Activated CD8-positive, alpha-beta memory T cell treated with anti-CD3 and anti-CD28 coated beads, Interleukin-2, amount 50 U/mL, for 48 hours (primary cell): Measurements from ENCODE around the gene TGM3.
A peak's percentile ranks its signal among the peaks of the same experiment; 100 is the strongest.

Source experiments
- DNase-seq: peaks from one replicate; pipeline ENCODE4 v3.0.0-alpha.2; 2020

Gene TGM3

DNA sequence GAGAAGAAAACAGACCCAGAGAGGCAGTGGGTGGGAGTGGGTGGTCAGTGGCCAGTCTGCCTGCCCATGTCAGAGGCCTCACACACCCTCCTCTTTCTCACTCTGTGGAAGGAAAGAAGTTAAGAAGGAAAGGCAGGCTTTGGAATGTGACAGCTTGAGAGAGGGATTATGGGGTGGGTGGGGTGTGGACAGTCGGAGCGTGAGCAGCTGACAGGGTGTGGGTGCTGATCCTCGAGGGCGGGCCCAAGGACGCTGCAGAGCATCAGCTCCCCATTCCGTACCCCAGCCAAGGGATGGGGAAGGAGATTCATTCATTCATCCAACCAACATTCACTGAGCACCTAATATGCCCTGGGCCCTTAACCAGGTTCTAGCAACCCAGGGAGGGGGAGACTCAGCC lies 89.7 kb downstream of the TGM3 start:
- DNase-seq: peak; percentile 22

- no peak for DNase-seq
Measured at GRCh38 chr20:2386516-2387179, 90.8 kb downstream of the TGM3 start.

DNA sequence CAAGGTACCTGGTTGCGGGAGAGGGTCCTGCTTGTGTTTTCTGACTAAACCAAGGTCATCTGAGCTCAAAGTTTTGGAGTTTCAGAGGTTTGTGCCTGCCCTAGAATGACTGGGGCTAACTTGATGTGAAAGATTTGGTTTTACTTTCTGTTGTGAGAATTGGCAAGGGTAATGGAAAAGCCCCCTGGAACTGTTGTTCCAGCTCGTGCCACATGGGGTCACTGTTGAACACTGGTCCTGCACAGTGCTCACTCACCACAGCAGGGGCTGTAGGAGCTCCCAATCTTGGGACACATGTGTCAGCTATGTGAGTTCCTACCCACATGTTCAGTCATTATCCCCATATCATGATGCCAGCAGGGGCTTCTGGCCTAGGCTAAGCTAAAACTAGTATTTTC lies 91.4 kb downstream of the TGM3 start:
- peak; percentile 85 for DNase-seq

- DNase-seq: no peak
Measured at GRCh38 chr20:2387580-2387979, 91.8 kb downstream of the TGM3 start.
